Chondrocyte (in vitro differentiated cells): ENCODE measurements around the gene HDGFL2. TPM values are rescaled to one million over a fixed set of nuclear protein-coding genes. Genes with fewer than 3 reads are reported as not detected.

Experiments
- DNase-seq: peaks from one replicate; pipeline ENCODE4 v3.0.0; 2021; ENCODE audit warnings: mixed read lengths, low spot score
- H3K27ac Mint-ChIP-seq: one replicate; pipeline ENCODE4 v1.8.0; 2021; ENCODE audit warnings: mild to moderate bottlenecking, moderate library complexity, mixed read lengths; ENCODE audit not compliant: unreplicated experiment
- H3K27me3 Mint-ChIP-seq: 2 replicates; pipeline ENCODE4 v1.8.0; 2021; ENCODE audit warnings: low read depth, mixed read lengths
- H3K36me3 Mint-ChIP-seq: 2 replicates; pipeline ENCODE4 v1.8.0; 2021; ENCODE audit warnings: low read depth, mixed read lengths
- H3K4me1 Mint-ChIP-seq: 2 replicates; pipeline ENCODE4 v1.8.0; 2021; ENCODE audit warnings: low read depth, mild to moderate bottlenecking, mixed read lengths
- H3K4me3 Mint-ChIP-seq: one replicate; pipeline ENCODE4 v1.8.0; 2021; ENCODE audit warnings: mild to moderate bottlenecking, moderate library complexity, mixed read lengths; ENCODE audit not compliant: unreplicated experiment
- H3K9me3 Mint-ChIP-seq: 2 replicates; pipeline ENCODE4 v1.8.0; 2021; ENCODE audit warnings: low read depth, mixed read lengths
- microRNA-seq: library from miRNA; unstranded; fragments of <30 nt; microRNA quantifications from one replicate; pipeline ENCODE4 v1.2.0, GENCODE V29; 2020; ENCODE audit warnings: borderline number of aligned reads
- total RNA-seq: library from RNA; stranded (reverse); gene quantifications from 3 replicates; pipeline ENCODE4 v1.2.1, GENCODE V29; 2021
- TF ChIP-seq, protein P1 (sequence below): fragments of 200-600 bp; sonication (generic); IDR thresholded peaks from 2 replicates; pipeline ENCODE4 v1.5.0; 2021; ENCODE audit warnings: antibody characterized with exemption, mild to moderate bottlenecking, moderate library complexity

The HDGFL2 gene
- total RNA-seq, 1 donor from 2014 or later: 50.0 TPM

DNA sequence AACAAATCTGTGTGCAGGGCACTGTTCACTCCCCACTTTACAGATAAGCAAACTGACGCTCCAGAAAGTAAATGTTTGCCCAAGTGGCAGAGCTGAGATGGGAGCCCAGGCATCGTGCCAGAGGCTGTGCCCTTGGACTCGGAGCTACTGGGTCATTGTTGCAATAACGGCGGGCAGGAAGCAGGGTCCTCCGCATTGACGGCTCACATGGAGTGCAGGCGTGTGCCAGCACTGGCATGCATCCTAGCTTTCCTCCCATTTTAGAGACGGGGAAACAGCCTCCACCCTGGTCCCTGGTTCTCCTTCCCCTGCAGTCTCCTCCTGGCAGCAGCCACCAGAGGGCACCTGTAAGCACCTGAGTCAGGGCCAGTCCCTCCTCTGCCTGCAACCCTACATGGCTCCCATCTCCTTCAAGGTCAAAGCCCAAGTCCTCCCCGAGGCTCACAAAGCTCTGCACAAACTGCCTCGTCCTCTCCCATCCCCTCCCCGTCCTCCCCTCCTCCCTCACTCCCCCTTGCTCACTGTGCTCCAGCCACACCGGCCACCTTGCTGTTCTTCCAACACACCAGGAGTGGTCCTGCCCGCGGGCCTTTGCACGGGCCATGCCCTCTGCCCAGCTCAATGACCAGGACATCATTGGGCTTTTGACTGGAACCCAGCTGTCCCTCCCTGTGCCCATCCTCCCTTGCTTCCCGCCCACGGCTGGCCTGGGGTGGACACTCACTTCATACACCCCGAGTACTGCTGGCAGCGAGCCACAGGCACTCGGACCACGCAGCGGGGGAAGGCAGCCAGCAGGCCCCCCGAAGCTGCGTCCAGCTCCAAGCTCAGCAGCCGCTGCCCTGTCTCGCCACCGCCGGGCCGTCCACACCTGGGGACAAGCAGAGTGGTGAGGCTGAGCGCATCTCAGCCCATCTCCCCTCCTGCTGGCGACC is 75.5 kb downstream of the HDGFL2 start:
- no peaks in the 10 kb centered on the region for H3K9me3 Mint-ChIP-seq

DNA sequence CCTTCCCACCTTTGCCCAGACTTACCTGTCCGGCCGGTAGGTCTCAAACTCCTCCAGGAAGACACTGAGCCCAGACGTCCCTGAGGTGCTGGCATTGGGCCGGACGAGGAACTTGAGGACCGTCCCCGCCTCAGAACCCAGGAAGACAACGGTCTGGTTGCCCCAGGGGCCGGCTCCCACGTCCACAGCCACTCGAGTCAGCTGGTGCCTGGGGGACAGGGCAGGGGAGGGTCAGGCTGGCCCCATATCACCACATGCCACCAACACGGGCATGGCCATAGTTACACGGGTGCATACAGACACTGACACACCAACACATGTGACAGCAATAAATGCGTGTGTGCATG is 76.1 kb downstream of the HDGFL2 start:
- Mint-ChIP-seq H3K9me3 (no peaks in the 10 kb centered on the region), H3K27ac (no peak overlapping the region), H3K36me3 (peaks cover 4% of the 10 kb centered on the region), H3K4me3 (no peak overlapping the region), H3K27me3 (no peaks in the 10 kb centered on the region), H3K4me1 (no peaks in the 10 kb centered on the region)
- TF ChIP-seq, protein P1, sequence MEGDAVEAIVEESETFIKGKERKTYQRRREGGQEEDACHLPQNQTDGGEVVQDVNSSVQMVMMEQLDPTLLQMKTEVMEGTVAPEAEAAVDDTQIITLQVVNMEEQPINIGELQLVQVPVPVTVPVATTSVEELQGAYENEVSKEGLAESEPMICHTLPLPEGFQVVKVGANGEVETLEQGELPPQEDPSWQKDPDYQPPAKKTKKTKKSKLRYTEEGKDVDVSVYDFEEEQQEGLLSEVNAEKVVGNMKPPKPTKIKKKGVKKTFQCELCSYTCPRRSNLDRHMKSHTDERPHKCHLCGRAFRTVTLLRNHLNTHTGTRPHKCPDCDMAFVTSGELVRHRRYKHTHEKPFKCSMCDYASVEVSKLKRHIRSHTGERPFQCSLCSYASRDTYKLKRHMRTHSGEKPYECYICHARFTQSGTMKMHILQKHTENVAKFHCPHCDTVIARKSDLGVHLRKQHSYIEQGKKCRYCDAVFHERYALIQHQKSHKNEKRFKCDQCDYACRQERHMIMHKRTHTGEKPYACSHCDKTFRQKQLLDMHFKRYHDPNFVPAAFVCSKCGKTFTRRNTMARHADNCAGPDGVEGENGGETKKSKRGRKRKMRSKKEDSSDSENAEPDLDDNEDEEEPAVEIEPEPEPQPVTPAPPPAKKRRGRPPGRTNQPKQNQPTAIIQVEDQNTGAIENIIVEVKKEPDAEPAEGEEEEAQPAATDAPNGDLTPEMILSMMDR: no peak
- no peak for DNase-seq

More for the DNA sequence above, 75.5 kb downstream of the HDGFL2 start:
- TF ChIP-seq, protein P1: peak; percentile 61
- Mint-ChIP-seq H3K36me3 (no peaks in the 10 kb centered on the region), H3K4me3 (no peak overlapping the region), H3K27me3 (no peaks in the 10 kb centered on the region), H3K4me1 (no peaks in the 10 kb centered on the region), H3K27ac (no peak overlapping the region)
- DNase-seq: peak; percentile 92

DNA sequence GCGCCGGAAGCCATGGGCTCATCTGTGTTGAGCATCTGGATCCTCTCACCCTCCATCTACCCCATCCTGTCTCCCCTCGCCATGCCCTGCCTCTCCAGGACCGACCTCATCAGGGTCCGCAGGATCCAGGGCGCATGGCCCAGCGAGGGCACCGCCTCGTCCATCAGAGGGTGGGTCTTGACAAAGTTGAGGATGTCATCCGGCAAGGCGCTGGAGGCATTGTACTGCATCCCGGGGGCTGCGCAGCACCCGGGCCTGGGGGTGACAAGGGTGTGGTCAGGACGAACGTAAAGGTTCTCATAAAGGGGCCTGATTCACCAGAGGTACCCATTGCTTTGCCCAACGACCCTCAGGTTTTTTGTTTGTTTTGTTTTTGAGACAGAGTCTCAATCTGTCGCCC is 77.9 kb downstream of the HDGFL2 start:
- no peaks in the 10 kb centered on the region for H3K9me3 Mint-ChIP-seq
- no peak overlapping the region for H3K27ac Mint-ChIP-seq
- DNase-seq: no peak
- TF ChIP-seq, protein P1: no peak
- no peaks in the 10 kb centered on the region for H3K27me3 Mint-ChIP-seq
- H3K36me3 Mint-ChIP-seq: peaks cover 4% of the 10 kb centered on the region
- no peak overlapping the region for H3K4me3 Mint-ChIP-seq
- no peaks in the 10 kb centered on the region for H3K4me1 Mint-ChIP-seq

DNA sequence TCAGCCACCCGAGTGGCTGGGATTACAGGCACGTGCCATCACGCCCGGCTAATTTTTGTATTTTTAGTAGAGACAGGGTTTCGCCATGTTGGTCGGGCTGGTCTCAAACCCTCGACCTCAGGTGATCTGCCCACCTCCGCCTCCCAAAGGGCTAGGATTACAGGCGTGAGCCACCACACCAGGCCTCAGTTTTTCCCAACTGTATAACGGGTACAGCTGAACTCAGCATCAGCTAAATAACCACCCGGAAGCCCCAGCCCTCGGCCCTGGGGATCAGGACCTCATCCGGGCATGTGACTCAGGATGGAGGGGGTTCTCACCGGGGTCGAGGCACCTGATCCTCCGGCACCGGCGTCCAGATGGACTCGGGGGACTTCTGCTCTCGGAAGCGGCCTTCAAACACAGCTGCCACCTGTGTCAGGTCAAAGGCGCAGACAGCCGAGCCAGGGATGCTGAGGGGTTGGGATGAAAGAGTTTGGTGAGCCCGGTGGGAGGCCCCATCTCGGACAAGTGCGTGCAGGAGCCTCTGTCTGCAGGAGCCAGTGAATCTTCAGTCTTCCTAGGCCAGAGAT is 78.5 kb downstream of the HDGFL2 start:
- Mint-ChIP-seq H3K4me1 (no peaks in the 10 kb centered on the region), H3K27me3 (no peaks in the 10 kb centered on the region), H3K4me3 (no peak overlapping the region), H3K27ac (no peak overlapping the region), H3K9me3 (no peaks in the 10 kb centered on the region), H3K36me3 (peaks cover 4% of the 10 kb centered on the region)
- TF ChIP-seq, protein P1: no peak
- DNase-seq: peak; percentile 81

Small RNA genes lying within 50 kb of the gene (microRNA-seq; reads per million reads assigned to microRNA genes)
- gene MIR4746: 2.8 reads per million

Other genes with a start within 250 kb of the HDGFL2 start
- gene EBI3, start 242.8 kb upstream of the HDGFL2 start, total RNA-seq: 1.2 to 2.6 TPM (median 1.2 TPM) in 3 replicates
- gene YJU2, start 225.2 kb upstream of the HDGFL2 start, total RNA-seq: 12.2 to 13.7 TPM (median 13.3 TPM) in 3 replicates
- gene SHD, start 193.0 kb upstream of the HDGFL2 start, total RNA-seq: not detected in 3 replicates
- not detected in 3 replicates for gene TMIGD2, start 169.9 kb upstream of the HDGFL2 start, total RNA-seq
- 8.8 to 13.7 TPM (median 11.6 TPM) in 3 replicates for gene FSD1, start 167.7 kb upstream of the HDGFL2 start, total RNA-seq
- gene STAP2, start 133.5 kb upstream of the HDGFL2 start, total RNA-seq: 0.85 to 2.0 TPM (median 1.0 TPM) in 3 replicates
- gene MPND, start 128.7 kb upstream of the HDGFL2 start, total RNA-seq: 13.6 to 14.9 TPM (median 14.1 TPM) in 3 replicates
- gene SH3GL1, start 71.8 kb upstream of the HDGFL2 start, total RNA-seq: 96.3 to 103 TPM (median 96.6 TPM) in 3 replicates
- 6.6 to 20.5 TPM (median 7.1 TPM) in 3 replicates for gene CHAF1A, start 69.7 kb upstream of the HDGFL2 start, total RNA-seq
- gene UBXN6, start 14.5 kb upstream of the HDGFL2 start, total RNA-seq: 83.7 to 90.2 TPM (median 86.9 TPM) in 3 replicates
- 0.05 TPM in 2 of 3 replicates, not detected in the other for gene PLIN4, start 46.2 kb downstream of the HDGFL2 start, total RNA-seq
- not detected in 3 replicates for gene PLIN5, start 62.9 kb downstream of the HDGFL2 start, total RNA-seq
- not detected in 3 replicates for gene LRG1, start 67.7 kb downstream of the HDGFL2 start, total RNA-seq
- 4.2 to 5.3 TPM (median 4.3 TPM) in 3 replicates for gene SEMA6B, start 87.4 kb downstream of the HDGFL2 start, total RNA-seq
- gene TNFAIP8L1, start 167.2 kb downstream of the HDGFL2 start, total RNA-seq: 2.0 to 4.2 TPM (median 3.9 TPM) in 3 replicates
- 124 to 130 TPM (median 124 TPM) in 3 replicates for gene MYDGF, start 198.0 kb downstream of the HDGFL2 start, total RNA-seq